GM23338 (cell line): ENCODE measurements around the gene DBH. TPM values are rescaled to one million over a fixed set of nuclear protein-coding genes. Genes with fewer than 3 reads are reported as not detected.

Experiments
- ATAC-seq: fragments of 200-7000 bp; cut with Tn5 transposase; 3 replicates; pipeline ENCODE4 v1.9.1; 2020
- DNase-seq: peaks from one replicate; pipeline ENCODE4 v3.0.0-alpha.2; 2015; ENCODE audit warnings: low spot score
- H2AFZ ChIP-seq: fragments of 200-600 bp; sonication (generic); 2 replicates; pipeline ENCODE4 v1.8.0; 2016; ENCODE audit warnings: antibody characterized with exemption, mild to moderate bottlenecking, moderate library complexity
- H3F3A ChIP-seq: fragments of 200-600 bp; sonication (generic); replicated peaks from 2 replicates; pipeline ENCODE4 v1.8.0; 2017; ENCODE audit warnings: antibody characterized with exemption, mixed run types, low read depth
- H3K27ac ChIP-seq: fragments of 200-600 bp; sonication (generic); 2 replicates; pipeline ENCODE4 v1.6.1; 2016; ENCODE audit warnings: low read depth
- H3K27me3 ChIP-seq: fragments of 200-600 bp; sonication (generic); 2 replicates; pipeline ENCODE4 v1.8.0; 2016; ENCODE audit warnings: mild to moderate bottlenecking, mixed run types, moderate library complexity; ENCODE audit not compliant: insufficient read depth
- H3K36me3 ChIP-seq: fragments of 200-600 bp; sonication (generic); 2 replicates; pipeline ENCODE4 v1.8.0; 2016; ENCODE audit warnings: mild to moderate bottlenecking; ENCODE audit not compliant: insufficient read depth
- H3K4me1 ChIP-seq: fragments of 200-600 bp; sonication (generic); 2 replicates; pipeline ENCODE4 v1.8.0; 2016; ENCODE audit warnings: mild to moderate bottlenecking, moderate library complexity; ENCODE audit not compliant: insufficient read depth
- H3K4me2 ChIP-seq: fragments of 200-600 bp; sonication (generic); 2 replicates; pipeline ENCODE4 v1.7.1; 2017; ENCODE audit warnings: mixed run types
- H3K4me3 ChIP-seq: fragments of 200-600 bp; sonication (generic); 2 replicates; pipeline ENCODE4 v1.6.1; 2016; ENCODE audit warnings: mixed run types
- H3K79me2 ChIP-seq: fragments of 200-600 bp; sonication (generic); replicated peaks from 2 replicates; pipeline ENCODE4 v1.8.0; 2017; ENCODE audit warnings: mild to moderate bottlenecking; ENCODE audit not compliant: insufficient read depth
- H3K9me2 ChIP-seq: fragments of 200-600 bp; sonication (generic); 2 replicates; pipeline ENCODE4 v1.8.0; 2017; ENCODE audit not compliant: insufficient read depth
- H4K20me1 ChIP-seq: fragments of 200-600 bp; sonication (generic); replicated peaks from 2 replicates; pipeline ENCODE4 v1.8.0; 2017; ENCODE audit warnings: mild to moderate bottlenecking; ENCODE audit not compliant: insufficient read depth
- H3K27ac Mint-ChIP-seq: 2 replicates; pipeline ENCODE4 v1.8.0; 2020; ENCODE audit warnings: inconsistent platforms, mild to moderate bottlenecking, moderate library complexity, mixed read lengths
- H3K27me3 Mint-ChIP-seq: 3 replicates; pipeline ENCODE4 v1.8.0; 2022; ENCODE audit warnings: low read depth, mild to moderate bottlenecking, moderate library complexity, mixed read lengths, inconsistent platforms; ENCODE audit not compliant: insufficient read depth, poor library complexity
- H3K36me3 Mint-ChIP-seq: 3 replicates; pipeline ENCODE4 v1.8.0; 2021; ENCODE audit warnings: low read depth, mild to moderate bottlenecking, inconsistent platforms, moderate library complexity, mixed read lengths
- H3K4me1 Mint-ChIP-seq: 3 replicates; pipeline ENCODE4 v1.8.0; 2020; ENCODE audit warnings: mild to moderate bottlenecking, inconsistent platforms, mixed read lengths
- H3K4me3 Mint-ChIP-seq: 3 replicates; pipeline ENCODE4 v1.8.0; 2021; ENCODE audit warnings: moderate library complexity, mild to moderate bottlenecking, inconsistent platforms, mixed read lengths
- H3K9me3 Mint-ChIP-seq: 3 replicates; pipeline ENCODE4 v1.8.0; 2020; ENCODE audit warnings: moderate library complexity, mild to moderate bottlenecking, inconsistent platforms, mixed read lengths
- CREB1 ChIP-seq: fragments of 250-450 bp; sonication (Bioruptor Pico); IDR thresholded peaks from 2 replicates; pipeline ENCODE4 v1.5.0; 2020; ENCODE audit warnings: low read depth, mild to moderate bottlenecking, moderate library complexity
- CTCF ChIP-seq, 2 experiments: fragments of 200-600 bp in 1 of 2; sonication (generic) in 1 of 2; conservative IDR thresholded peaks; 2 replicates each; pipeline versions ENCODE4 v1.5.1 to v1.6.1; 2016 to 2017; ENCODE audit warnings: antibody characterized with exemption in 2 of 2, low read depth in 2 of 2, mild to moderate bottlenecking in 2 of 2, moderate library complexity in 1 of 2
- ETS1 ChIP-seq: IDR thresholded peaks from 2 replicates; pipeline ENCODE4 v1.6.1; 2016; ENCODE audit warnings: antibody characterized with exemption
- EZH2 ChIP-seq: fragments of 200-600 bp; sonication (generic); IDR thresholded peaks from one replicate; pipeline ENCODE4 v1.8.0; 2017; ENCODE audit warnings: antibody characterized with exemption, mild to moderate bottlenecking, low read depth; ENCODE audit not compliant: unreplicated experiment
- EZH2phosphoT487 ChIP-seq: fragments of 200-600 bp; sonication (generic); IDR thresholded peaks from one replicate; pipeline ENCODE4 v1.8.1; 2018; ENCODE audit warnings: antibody characterized with exemption; ENCODE audit not compliant: unreplicated experiment
- JUNB ChIP-seq: IDR thresholded peaks from one replicate; pipeline ENCODE4 v1.6.1; 2016; ENCODE audit warnings: antibody characterized with exemption; ENCODE audit not compliant: unreplicated experiment
- NANOG ChIP-seq: IDR thresholded peaks from 2 replicates; pipeline ENCODE4 v1.6.1; 2016; ENCODE audit warnings: antibody characterized with exemption, borderline replicate concordance
- POLR2AphosphoS5 ChIP-seq: IDR thresholded peaks from 2 replicates; pipeline ENCODE4 v1.6.1; 2016; ENCODE audit warnings: antibody characterized with exemption, low read depth
- REST ChIP-seq: IDR thresholded peaks from one replicate; pipeline ENCODE4 v1.6.1; 2018; ENCODE audit warnings: antibody characterized with exemption; ENCODE audit not compliant: unreplicated experiment
- STAT1 ChIP-seq: IDR thresholded peaks from one replicate; pipeline ENCODE4 v1.6.1; 2016; ENCODE audit warnings: antibody characterized with exemption; ENCODE audit not compliant: unreplicated experiment
- ZNF114 ChIP-seq: fragments of 250-450 bp; sonication (Bioruptor Pico); IDR thresholded peaks from 2 replicates; pipeline ENCODE4 v1.5.0; 2020; ENCODE audit warnings: mild to moderate bottlenecking, moderate library complexity
- ZNF331 ChIP-seq: fragments of 250-450 bp; sonication (Bioruptor Pico); IDR thresholded peaks from 2 replicates; pipeline ENCODE4 v1.5.0; 2020; ENCODE audit warnings: low read depth, mild to moderate bottlenecking, moderate library complexity
- ZNF462 ChIP-seq: fragments of 250-450 bp; sonication (Bioruptor Pico); IDR thresholded peaks from 2 replicates; pipeline ENCODE4 v1.5.0; 2020; ENCODE audit warnings: mild to moderate bottlenecking, moderate library complexity
- polyA plus RNA-seq: library from polyadenylated mRNA; unstranded; fragments of >200 nt; fragmentation: Nextera tagmentation; extraction: Ambion mirVana; gene quantifications from 2 replicates; pipeline ENCODE4 v1.2.1, GENCODE V29; 2016
- total RNA-seq: library from RNA; depleted of rRNA; stranded (reverse); fragments of >200 nt; shearing (Covaris generic); gene quantifications from 2 replicates; pipeline ENCODE4 v1.2.3, GENCODE V29; 2014

DBH gene
- total and polyA plus RNA-seq, 2 experiments from 2014 or later: 0.08 to 0.24 TPM

GRCh38 chr9:133591985-133592384 lies 44.2 kb upstream of the DBH start:
- no peak for ATAC-seq
- no peak overlapping the region for H3K4me3 Mint-ChIP-seq
- no peak overlapping the region for H3K27ac Mint-ChIP-seq

More at GRCh38 chr9:133591985-133592384, 44.2 kb upstream of the DBH start:
- H3K4me3 ChIP-seq: no peak overlapping the region
- no peaks in the 10 kb centered on the region for H3K9me2 ChIP-seq
- H3K9me3 Mint-ChIP-seq: peaks cover 32% of the 10 kb centered on the region
- H3K36me3 ChIP-seq: no peaks in the 10 kb centered on the region
- no peak overlapping the region for H3K27ac ChIP-seq
- H3K4me1 ChIP-seq: no peaks in the 10 kb centered on the region
- no peaks in the 10 kb centered on the region for H4K20me1 ChIP-seq
- TF ChIP-seq POLR2AphosphoS5: no peak
- no peak for TF ChIP-seq JUNB
- TF ChIP-seq NANOG: no peak
- no peak for TF ChIP-seq ZNF331 (CRISPR knock-in tag)
- no peak for TF ChIP-seq REST
- no peak for TF ChIP-seq STAT1
- TF ChIP-seq EZH2phosphoT487: no peak
- TF ChIP-seq CREB1 (CRISPR knock-in tag): no peak
- no peak for TF ChIP-seq ZNF462 (CRISPR knock-in tag)
- TF ChIP-seq ZNF114 (CRISPR knock-in tag): no peak
- no peak for TF ChIP-seq EZH2
- TF ChIP-seq ETS1: no peak
- TF ChIP-seq CTCF (conservative IDR thresholded peaks at IDR 0.05; ENCODE audit: low read depth in 2 of 2): no peak
- H3K79me2 ChIP-seq: no peaks in the 10 kb centered on the region
- no peak overlapping the region for H3K4me2 ChIP-seq
- no peaks in the 10 kb centered on the region for H3K4me1 Mint-ChIP-seq
- H3K36me3 Mint-ChIP-seq: peaks cover 13% of the 10 kb centered on the region
- H3F3A ChIP-seq: no peaks in the 10 kb centered on the region
- DNase-seq: no peak
- H3K27me3 Mint-ChIP-seq: peaks cover 8% of the 10 kb centered on the region
- no peaks in the 10 kb centered on the region for H3K27me3 ChIP-seq
- H2AFZ ChIP-seq: no peak overlapping the region
